GM12878 (cell line): ENCODE data around the gene ANKRD6. TPM values are rescaled to one million over a fixed set of nuclear protein-coding genes. Genes with fewer than 3 reads are reported as not detected.

Experiments used
- ATAC-seq: fragments of 200-7000 bp; cut with Tn5 transposase; 3 replicates; pipeline ENCODE4 v1.9.1; 2020; ENCODE audit warnings: mild to moderate bottlenecking, moderate library complexity
- BruUV-seq: library from RNA; stranded (reverse); fragments of 400-500 nt; replicated peaks from 2 replicates; lab custom pipeline; 2021; lab: Mats Ljungman, UMichigan
- CTCF ChIA-PET: fragments of 300-600 bp; sonication (Branson Sonifier 250); formaldehyde crosslinking; extraction: SDS; loops from one replicate; lab custom pipeline; 2021; ENCODE audit warnings: inconsistent platforms; lab: Yijun Ruan, JAX
- POLR2A ChIA-PET: fragments of 350-600 bp; formaldehyde crosslinking; extraction: SDS; loops from one replicate; lab custom pipeline; 2021; ENCODE audit warnings: inconsistent platforms; lab: Charles Lee
- RAD21 ChIA-PET: fragments of 300-600 bp; sonication (Branson Sonifier 250); formaldehyde crosslinking; loops from one replicate; lab custom pipeline; 2023; ENCODE audit warnings: antibody characterized with exemption; ENCODE audit not compliant: unreplicated experiment; lab: Charles Lee
- SMC1A ChIA-PET: fragments of 300-600 bp; sonication (Branson Sonifier 250); formaldehyde crosslinking; loops from one replicate; lab custom pipeline; 2023; ENCODE audit not compliant: unreplicated experiment, uncharacterized antibody; lab: Charles Lee
- DNase-seq: peaks from one replicate; pipeline ENCODE4 v3.0.0-alpha.2; 2011; ENCODE audit warnings: low read depth, low spot score
- FAIRE-seq: peaks from 3 replicates; lab custom pipeline; 2011; peaks lifted over from hg19 to GRCh38; lab: Jason Lieb, UNC
- H2AFZ ChIP-seq: 2 replicates; pipeline ENCODE4 v1.6.0; 2011; ENCODE audit warnings: low read depth, low read length, control low read depth; ENCODE audit not compliant: control insufficient read depth
- H3K27ac ChIP-seq: 2 replicates; pipeline ENCODE4 v1.5.1; 2011; ENCODE audit warnings: control low read depth; ENCODE audit not compliant: control insufficient read depth, insufficient read depth
- H3K27me3 ChIP-seq, 2 experiments: replicated peaks in 1 of 2; 2 replicates each; pipeline versions ENCODE4 v1.6.0 to v1.6.1; 2011; ENCODE audit warnings: low read length in 1 of 2; ENCODE audit not compliant: control insufficient read depth in 2 of 2, insufficient read depth in 2 of 2
- H3K36me3 ChIP-seq, 2 experiments: 2 replicates each; pipeline ENCODE4 v1.5.1; 2011; ENCODE audit warnings: low read length in 1 of 2; ENCODE audit not compliant: control insufficient read depth in 2 of 2, insufficient read depth in 2 of 2
- H3K4me1 ChIP-seq: 2 replicates; pipeline ENCODE4 v1.6.1; 2011; ENCODE audit warnings: mild to moderate bottlenecking, low read length, moderate library complexity, mixed read lengths; ENCODE audit not compliant: control insufficient read depth, insufficient read depth
- H3K4me2 ChIP-seq: 2 replicates; pipeline ENCODE4 v1.6.0; 2011; ENCODE audit warnings: control low read depth; ENCODE audit not compliant: control insufficient read depth, insufficient read depth
- H3K4me3 ChIP-seq: fragments of 200-600 bp; sonication (generic); 2 replicates; pipeline ENCODE4 v1.5.1; 2016
- H3K79me2 ChIP-seq: 2 replicates; pipeline ENCODE4 v1.6.0; 2011; ENCODE audit warnings: low read length; ENCODE audit not compliant: control insufficient read depth, insufficient read depth
- H3K9ac ChIP-seq: 2 replicates; pipeline ENCODE4 v1.8.0; 2011; ENCODE audit warnings: low read length, control low read depth, mixed read lengths; ENCODE audit not compliant: control insufficient read depth, insufficient read depth
- H3K9me3 ChIP-seq: replicated peaks from 3 replicates; pipeline ENCODE4 v1.5.1; 2011; ENCODE audit warnings: mild to moderate bottlenecking, low read length; ENCODE audit not compliant: control insufficient read depth, insufficient read depth
- H4K20me1 ChIP-seq: 2 replicates; pipeline ENCODE4 v1.6.0; 2011; ENCODE audit not compliant: control insufficient read depth, insufficient read depth
- CBFB ChIP-seq: IDR thresholded peaks from 2 replicates; pipeline ENCODE4 v1.6.1; 2016; ENCODE audit warnings: antibody characterized with exemption, low read depth
- CBX5 ChIP-seq: sonication (generic); IDR thresholded peaks from 2 replicates; pipeline ENCODE4 v1.6.1; 2016; ENCODE audit warnings: low read depth, moderate library complexity, mild to moderate bottlenecking, inconsistent platforms
- EGR1 ChIP-seq, 2 experiments: IDR thresholded peaks; 1 replicate in 1 of 2; 2 replicates in 1 of 2; pipeline ENCODE4 v1.6.1; 2011 to 2012; ENCODE audit warnings: low read depth in 2 of 2, low read length in 2 of 2, borderline replicate concordance in 1 of 2, mild to moderate bottlenecking in 1 of 2, moderate library complexity in 1 of 2
- MTA2 ChIP-seq: fragments of 450-650 bp; IDR thresholded peaks from 2 replicates; pipeline ENCODE4 v1.6.1; 2016; ENCODE audit warnings: low read depth, mild to moderate bottlenecking, moderate library complexity
- MYB ChIP-seq: fragments of 150-350 bp; IDR thresholded peaks from 2 replicates; pipeline ENCODE4 v1.6.1; 2014; ENCODE audit warnings: mild to moderate bottlenecking, low read depth, low read length, borderline replicate concordance
- NFYB ChIP-seq: IDR thresholded peaks from 2 replicates; pipeline ENCODE4 v1.6.1; 2011; ENCODE audit warnings: low read depth, mild to moderate bottlenecking, low read length, improper control_type of control experiment, moderate library complexity; ENCODE audit not compliant: insufficient read depth
- POLR2AphosphoS5 ChIP-seq: IDR thresholded peaks from 2 replicates; pipeline ENCODE4 v1.6.1; 2011; ENCODE audit warnings: mild to moderate bottlenecking, low read length, inconsistent platforms
- RAD21 ChIP-seq: IDR thresholded peaks from 2 replicates; pipeline ENCODE4 v1.6.1; 2011; ENCODE audit warnings: mild to moderate bottlenecking, low read depth, low read length, moderate library complexity; ENCODE audit not compliant: insufficient read depth
- RFX5 ChIP-seq: IDR thresholded peaks from 2 replicates; pipeline ENCODE4 v1.6.1; 2011; ENCODE audit warnings: low read depth, low read length, improper control_type of control experiment
- RUNX3 ChIP-seq: IDR thresholded peaks from 2 replicates; pipeline ENCODE4 v1.6.1; 2012; ENCODE audit warnings: low read length, inconsistent platforms
- TAF1 ChIP-seq: IDR thresholded peaks from 2 replicates; pipeline ENCODE4 v1.6.1; 2011; ENCODE audit warnings: mild to moderate bottlenecking, low read depth, low read length, borderline replicate concordance
- ZNF274 ChIP-seq: IDR thresholded peaks from one replicate; pipeline ENCODE4 v1.8.0; 2011; ENCODE audit not compliant: insufficient read length, insufficient read depth
- ZNF384 ChIP-seq: IDR thresholded peaks from 2 replicates; pipeline ENCODE4 v1.6.1; 2012; ENCODE audit warnings: low read depth, mild to moderate bottlenecking, low read length, improper control_type of control experiment, borderline replicate concordance
- ZZZ3 ChIP-seq: IDR thresholded peaks from 2 replicates; pipeline ENCODE4 v1.6.1; 2011; ENCODE audit warnings: low read depth; ENCODE audit not compliant: control insufficient read depth, insufficient read length
- WGBS: methylation state at CpG from one replicate; pipeline ENCODE4 v1.1.6; 2016; ENCODE audit warnings: low lambda C conversion rate; ENCODE audit not compliant: insufficient replicate concordance, insufficient coverage; ENCODE audit errors: missing lambda C conversion rate; 5-methylcytosine and 5-hydroxymethylcytosine counted together
- in situ Hi-C: fragments of 300-500 bp; cut with MboI; formaldehyde crosslinking; loops from 9 replicates; pipeline ENCODE4 v1.14.3; 2018; ENCODE audit warnings: mixed read lengths
- intact Hi-C: fragments of 100-400 bp; cut with micrococcal nuclease; formaldehyde crosslinking; loops from one replicate; pipeline ENCODE4 v1.14.2; 2022; ENCODE audit not compliant: unreplicated experiment
- polyA plus RNA-seq, 11 experiments: library from polyadenylated mRNA; depleted of rRNA in 4 of 11; unstranded in 6 of 11; stranded (reverse) in 5 of 11; fragments of >200 nt; fragmentation: Nextera tagmentation in 4 of 11; fragmentation: Illumina TruSeq in 1 of 11; extraction: Ambion mirVana in 4 of 11; extraction: Trizol in 1 of 11; gene quantifications; 1 replicate in 1 of 11; 2 replicates in 10 of 11; pipeline versions ENCODE4 v1.2.1 to v1.2.3, GENCODE V29; 2011 to 2016; ENCODE audit warnings: inconsistent platforms in 2 of 11, missing spikeins in 2 of 11, low read depth in 1 of 11
- total RNA-seq, 4 experiments: library from RNA; depleted of rRNA in 3 of 4; stranded (reverse); fragments of >200 nt in 3 of 4; fragmentation: Illumina TruSeq in 1 of 4; extraction: Trizol in 1 of 4; gene quantifications; 2 replicates each; pipeline versions ENCODE4 v1.2.1 to v1.2.3, GENCODE V29; 2013 to 2021
- TF ChIP-seq, protein P1 (sequence below): IDR thresholded peaks from 2 replicates; pipeline ENCODE4 v1.6.1; 2012; ENCODE audit warnings: low read depth, low read length, improper control_type of control experiment

ANKRD6 gene
- total and polyA plus RNA-seq, 10 of the 15 experiments (the other 5 are each of a cell fraction or from before 2014, with no cell fraction given): 0.03 to 0.90 (median 0.38) TPM

DNA sequence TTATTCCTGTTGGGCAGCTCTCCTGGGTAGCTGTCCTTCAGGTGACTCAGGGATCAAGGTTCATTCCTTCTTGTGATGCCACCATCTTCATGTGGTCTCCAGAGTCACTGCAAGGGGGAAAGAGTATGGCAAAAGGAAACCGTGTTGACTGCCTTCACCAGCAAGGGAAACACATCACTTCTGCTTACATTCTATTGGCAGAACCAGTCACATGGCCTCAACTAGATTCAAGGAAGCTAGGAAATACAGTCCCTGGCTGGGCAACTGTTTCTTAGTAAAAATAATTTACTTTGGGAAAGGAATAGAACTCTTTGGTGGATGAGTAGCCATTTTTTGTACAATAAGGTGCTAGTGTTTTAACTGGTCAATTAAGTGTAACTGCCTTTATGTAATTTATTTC is 5.3 kb downstream of the ANKRD6 start:
- in situ Hi-C loops (no loop called here), intact Hi-C loops (no loop called here)
- H3K27ac ChIP-seq: no peak overlapping the region
- H3K27me3 ChIP-seq: peaks cover 0 to 4% of the 10 kb centered on the region in 2 experiments; a peak in 2 of 4 replicates
- ATAC-seq (no peak), FAIRE-seq (no peak), DNase-seq (no peak)
- H3K4me2 ChIP-seq: no peak overlapping the region
- ChIA-PET CTCF (interaction anchor here (1.5 to 2.0 kb wide), 2 partner anchors 9 to 66 kb away, joined by 5 to 8 read pairs; no protein-coding TSS in a partner anchor), SMC1A (interaction anchor here (1.1 to 1.3 kb wide), 3 partner anchors 66 to 502 kb away, joined by 3 to 8 read pairs (median 4); no protein-coding TSS in a partner anchor), RAD21 (no interaction called here), POLR2A (interaction anchor here (0.5 kb wide), 1 partner anchor 492 kb away, joined by 3 read pairs; no protein-coding TSS in a partner anchor)
- H3K9me3 ChIP-seq: no peaks in the 10 kb centered on the region
- peaks cover 4% of the 10 kb centered on the region for H3K4me1 ChIP-seq
- no TSS peak for BruUV-seq
- no peaks in the 10 kb centered on the region for H3K79me2 ChIP-seq
- H2AFZ ChIP-seq: no peak overlapping the region
- no peaks in the 10 kb centered on the region for H3K36me3 ChIP-seq
- H3K4me3 ChIP-seq: no peak overlapping the region
- no peak overlapping the region for H3K9ac ChIP-seq
- H4K20me1 ChIP-seq: no peaks in the 10 kb centered on the region
- WGBS: 20% methylated on average over 1 of the region's 1 CpG
- TF ChIP-seq NFYB: 0 out of 2 replicates have a peak, but pooled peaks have one; percentile 49
- TF ChIP-seq RFX5: no peak
- no peak for TF ChIP-seq EGR1 (IDR thresholded peaks at IDR 0.05; ENCODE audit: borderline replicate concordance in 1 of 2, low read depth in 2 of 2, low read length in 2 of 2)

DNA sequence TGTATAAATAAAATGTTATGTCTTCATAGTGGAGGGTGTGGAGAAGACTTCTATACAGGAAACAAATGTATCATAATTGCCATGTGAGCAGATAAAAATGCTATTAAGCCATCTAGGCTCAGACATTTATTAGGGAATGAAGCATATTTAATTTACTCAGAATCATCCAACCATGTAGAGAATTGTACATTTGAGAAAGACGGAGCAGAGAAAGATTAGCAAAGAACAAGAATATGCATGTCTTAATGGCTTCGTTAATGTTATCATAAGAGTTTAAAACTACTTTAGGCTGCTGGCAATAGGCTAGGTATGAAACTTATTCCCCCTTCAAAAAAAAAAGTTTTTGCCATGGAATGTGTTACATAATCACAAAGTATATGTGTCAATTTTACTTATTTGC is 6.1 kb downstream of the ANKRD6 start:
- CTCF ChIA-PET: no interaction called here
- DNase-seq (no peak), ATAC-seq (no peak), FAIRE-seq (no peak)
- no peaks in the 10 kb centered on the region for H4K20me1 ChIP-seq
- H2AFZ ChIP-seq: no peak overlapping the region
- no peaks in the 10 kb centered on the region for H3K36me3 ChIP-seq
- peaks cover 0 to under 1% of the 10 kb centered on the region in 2 experiments; a peak in 2 of 4 replicates for H3K27me3 ChIP-seq
- SMC1A ChIA-PET: interaction anchor here (1.1 kb wide), 1 partner anchor 501 kb away, joined by 3 read pairs; no protein-coding TSS in a partner anchor
- intact Hi-C loops: no loop called here
- TF ChIP-seq POLR2AphosphoS5 (no peak), RAD21 (no peak), RUNX3 (no peak), EGR1 (IDR thresholded peaks at IDR 0.05; ENCODE audit: borderline replicate concordance in 1 of 2, low read depth in 2 of 2, low read length in 2 of 2) (no peak), ZNF274 (no peak), TAF1 (no peak), ZZZ3 (no peak), CBX5 (no peak), ZNF384 (no peak), MYB (no peak), CBFB (no peak), MTA2 (no peak)
- TF ChIP-seq, protein P1, sequence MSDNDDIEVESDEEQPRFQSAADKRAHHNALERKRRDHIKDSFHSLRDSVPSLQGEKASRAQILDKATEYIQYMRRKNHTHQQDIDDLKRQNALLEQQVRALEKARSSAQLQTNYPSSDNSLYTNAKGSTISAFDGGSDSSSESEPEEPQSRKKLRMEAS: no peak
- H3K4me1 ChIP-seq: no peaks in the 10 kb centered on the region; the same call in 1 of the 2 replicates
- RAD21 ChIA-PET: no interaction called here
- H3K4me2 ChIP-seq: no peak overlapping the region
- POLR2A ChIA-PET: no interaction called here
- no peak overlapping the region for H3K27ac ChIP-seq
- no peak overlapping the region for H3K4me3 ChIP-seq
- no peaks in the 10 kb centered on the region for H3K79me2 ChIP-seq
- BruUV-seq: no TSS peak
- H3K9ac ChIP-seq: no peak overlapping the region
- H3K9me3 ChIP-seq: no peaks in the 10 kb centered on the region
- in situ Hi-C loops: no loop called here
- 70% methylated on average over 2 of the region's 2 CpGs for WGBS
